Left kidney (tissue), 2 donors: ENCODE data around the gene EID2. TPM values are rescaled to one million over a fixed set of nuclear protein-coding genes. Genes with fewer than 3 reads are reported as not detected.

ENCODE experiments used
- DNase-seq: peaks from one replicate; pipeline ENCODE4 v3.0.0-alpha.2; 2013
- polyA plus RNA-seq: library from polyadenylated mRNA; unstranded; fragments of 120-200 nt; gene quantifications from one replicate; pipeline ENCODE4 v1.2.1, GENCODE V29; 2013; ENCODE audit not compliant: insufficient read length

Gene EID2
- polyA plus RNA-seq, 1 donor: 21.3 TPM

DNA sequence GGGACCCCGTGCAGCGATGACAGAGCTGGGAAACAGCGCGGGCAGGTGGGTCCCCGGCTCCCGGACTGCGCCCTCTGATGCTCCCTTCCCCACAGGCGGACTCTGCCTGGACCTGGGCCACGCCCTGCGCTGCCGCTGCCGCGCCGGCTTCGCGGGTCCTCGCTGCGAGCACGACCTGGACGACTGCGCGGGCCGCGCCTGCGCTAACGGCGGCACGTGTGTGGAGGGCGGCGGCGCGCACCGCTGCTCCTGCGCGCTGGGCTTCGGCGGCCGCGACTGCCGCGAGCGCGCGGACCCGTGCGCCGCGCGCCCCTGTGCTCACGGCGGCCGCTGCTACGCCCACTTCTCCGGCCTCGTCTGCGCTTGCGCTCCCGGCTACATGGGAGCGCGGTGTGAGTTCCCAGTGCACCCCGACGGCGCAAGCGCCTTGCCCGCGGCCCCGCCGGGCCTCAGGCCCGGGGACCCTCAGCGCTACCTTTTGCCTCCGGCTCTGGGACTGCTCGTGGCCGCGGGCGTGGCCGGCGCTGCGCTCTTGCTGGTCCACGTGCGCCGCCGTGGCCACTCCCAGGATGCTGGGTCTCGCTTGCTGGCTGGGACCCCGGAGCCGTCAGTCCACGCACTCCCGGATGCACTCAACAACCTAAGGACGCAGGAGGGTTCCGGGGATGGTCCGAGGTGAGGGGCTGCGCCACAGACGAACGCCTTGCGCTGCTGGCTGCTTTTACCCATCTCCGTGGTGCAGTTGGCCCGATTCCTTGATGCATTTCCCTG, 32.8 kb downstream of the EID2 start:
- no peak for DNase-seq

GRCh38 chr19:39506598-39506943, 33.4 kb downstream of the EID2 start:
- no peak for DNase-seq

- DNase-seq: no peak
These were observed 37.1 kb downstream of the EID2 start for GRCh38 chr19:39502640-39503417.

- DNase-seq: no peak
These were observed 38.6 kb downstream of the EID2 start for GRCh38 chr19:39501340-39501739.

DNA sequence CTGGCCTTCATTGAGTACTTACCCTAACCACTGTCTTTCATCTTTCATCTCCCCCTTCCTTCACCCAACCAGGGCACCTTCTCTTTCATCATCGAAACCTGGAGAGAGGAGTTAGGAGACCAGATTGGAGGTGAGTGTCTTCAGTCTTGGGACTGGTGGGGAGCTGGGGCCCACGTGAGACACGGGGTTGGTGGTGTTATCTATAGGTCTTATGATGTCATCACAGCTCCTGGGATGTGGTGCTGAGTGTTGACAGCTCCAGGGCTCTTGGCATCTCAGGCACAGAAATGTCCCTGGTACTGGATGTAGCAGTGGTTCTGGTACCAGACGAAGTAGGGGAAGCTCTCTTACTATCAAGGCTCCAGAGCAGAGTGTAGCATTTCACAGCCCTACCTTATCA, 39.4 kb downstream of the EID2 start:
- DNase-seq: no peak

DNA sequence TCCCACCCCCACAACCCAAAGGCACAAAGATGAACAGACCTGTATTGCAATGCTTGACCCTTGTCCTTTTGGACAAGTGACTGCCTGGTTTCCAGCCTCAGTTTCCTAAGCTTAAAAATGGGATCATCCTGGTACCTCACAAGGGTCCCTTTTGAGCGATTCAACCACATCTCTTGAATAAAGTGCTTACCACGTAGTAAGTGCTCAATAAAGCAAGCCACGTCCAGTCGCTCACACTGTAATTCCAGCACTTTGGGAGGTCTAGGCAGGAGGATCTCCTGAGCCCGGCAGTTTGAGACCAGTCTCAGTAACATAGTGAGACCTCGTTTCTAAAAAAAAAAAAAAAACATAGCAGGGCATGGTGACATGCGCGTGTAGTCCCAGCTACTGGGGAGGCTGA, 40.0 kb downstream of the EID2 start:
- DNase-seq: no peak

DNA sequence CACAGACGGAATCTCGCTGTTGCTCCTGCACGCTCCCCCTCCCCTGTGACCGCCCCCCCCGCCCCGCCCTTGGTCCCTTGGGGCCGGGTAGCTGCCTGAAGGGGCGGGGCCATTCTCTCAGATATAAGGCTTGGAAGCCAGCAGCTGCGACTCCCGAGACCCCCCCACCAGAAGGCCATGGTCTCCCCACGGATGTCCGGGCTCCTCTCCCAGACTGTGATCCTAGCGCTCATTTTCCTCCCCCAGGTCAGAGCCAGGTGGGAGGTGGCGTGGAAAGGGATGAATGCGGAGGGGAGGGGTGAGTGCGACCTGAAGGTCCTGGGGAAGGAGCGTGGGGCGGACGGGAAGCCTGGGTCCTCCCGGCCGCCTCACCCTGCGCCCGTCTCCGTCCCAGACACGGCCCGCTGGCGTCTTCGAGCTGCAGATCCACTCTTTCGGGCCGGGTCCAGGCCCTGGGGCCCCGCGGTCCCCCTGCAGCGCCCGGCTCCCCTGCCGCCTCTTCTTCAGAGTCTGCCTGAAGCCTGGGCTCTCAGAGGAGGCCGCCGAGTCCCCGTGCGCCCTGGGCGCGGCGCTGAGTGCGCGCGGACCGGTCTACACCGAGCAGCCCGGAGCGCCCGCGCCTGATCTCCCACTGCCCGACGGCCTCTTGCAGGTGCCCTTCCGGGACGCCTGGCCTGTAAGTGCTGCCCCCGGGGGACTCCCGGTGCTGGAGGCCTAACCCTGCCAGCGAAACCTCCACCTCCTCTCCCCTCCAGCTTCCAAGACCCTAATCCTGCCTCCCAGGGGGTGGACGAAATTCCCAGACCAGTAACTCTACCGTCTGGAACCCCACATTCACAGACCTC, 40.9 kb downstream of the EID2 start, which contains the start of gene DLL3:
Gene DLL3 (plus strand): TSS at position 150 of the 845 bp plus-strand sequence. CDS start 28 bp downstream, at position 178.
- no peak for DNase-seq

- no peak for DNase-seq
These were observed 41.8 kb downstream of the EID2 start for GRCh38 chr19:39497996-39498797.

DNA sequence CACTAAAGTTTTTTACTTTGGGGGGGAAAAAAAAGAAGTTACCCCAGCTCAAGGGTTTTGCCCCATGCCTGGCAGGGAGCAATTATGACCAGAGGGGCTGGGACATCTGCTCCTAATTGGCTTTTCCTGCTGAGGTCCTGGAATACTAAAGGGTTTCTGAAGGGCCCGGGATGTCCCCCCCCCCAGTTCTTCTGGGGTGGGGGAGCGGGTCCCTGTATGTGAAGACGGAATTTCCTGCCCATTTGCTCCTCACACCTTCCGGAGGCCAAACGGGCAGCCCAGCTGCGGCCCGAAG, 42.3 kb downstream of the EID2 start:
- DNase-seq: no peak

DNA sequence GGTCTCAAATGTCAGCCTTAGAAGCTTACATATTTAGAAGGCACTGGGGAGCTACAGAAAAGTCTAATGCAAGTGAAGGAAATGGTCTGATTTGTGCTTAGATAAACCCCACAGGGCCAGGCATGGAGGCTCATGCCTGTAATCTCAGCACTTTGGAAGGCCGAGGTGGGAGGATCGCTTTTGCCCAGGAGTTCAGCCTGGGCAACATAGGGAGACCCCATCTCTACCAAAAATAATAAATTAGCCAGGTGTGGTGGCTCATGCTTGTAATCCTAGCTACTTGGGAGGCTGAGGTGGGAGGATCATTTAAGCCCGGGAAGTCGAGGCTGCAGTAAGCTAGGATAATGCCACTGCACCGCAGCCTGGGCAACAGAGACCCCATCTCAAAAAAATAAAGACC, 43.9 kb downstream of the EID2 start:
- no peak for DNase-seq

- no peak for DNase-seq
These were observed 45.3 kb downstream of the EID2 start for GRCh38 chr19:39494661-39495060.

- no peak for DNase-seq
These were observed 47.2 kb downstream of the EID2 start for GRCh38 chr19:39492788-39493187.

DNA sequence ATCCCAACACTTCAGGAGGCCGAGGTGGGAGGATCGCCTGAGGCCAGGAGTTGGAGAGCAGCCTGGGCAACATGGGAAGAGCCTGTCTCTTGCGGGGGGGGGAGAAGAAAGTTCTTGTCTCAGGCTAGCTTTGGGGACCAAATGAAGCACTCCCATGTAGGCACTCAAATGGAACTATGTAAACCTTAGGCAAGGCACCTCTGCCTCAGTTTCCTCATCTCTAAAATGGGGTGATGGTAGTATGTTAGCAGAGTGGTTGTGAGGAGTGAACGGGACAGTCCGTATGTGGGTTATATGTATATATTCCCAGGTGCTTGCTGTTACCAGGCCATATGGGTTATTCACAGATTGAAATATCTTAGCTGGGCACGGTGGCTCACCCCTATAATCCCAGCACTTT, 47.7 kb downstream of the EID2 start:
- no peak for DNase-seq

DNA sequence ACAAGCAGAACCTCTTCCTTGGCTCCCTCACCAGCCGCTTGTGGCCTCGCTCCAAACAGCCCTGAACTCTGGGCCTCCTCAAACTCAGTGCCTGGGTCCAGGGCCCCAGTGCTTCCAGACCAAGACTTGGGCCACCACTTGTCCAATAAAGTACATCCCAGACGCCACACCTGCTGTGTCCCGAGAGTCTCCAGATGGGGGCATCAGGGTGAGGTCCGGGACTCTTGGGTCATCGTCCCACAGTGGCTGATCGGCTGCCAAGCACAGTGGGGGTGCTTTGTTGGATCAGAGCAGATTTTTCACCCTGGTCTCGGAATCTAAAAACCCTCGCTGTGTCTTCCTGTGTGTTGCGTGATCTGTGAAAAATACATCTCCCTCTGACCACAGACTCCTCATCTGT, 50.2 kb downstream of the EID2 start:
- no peak for DNase-seq

Other genes with a start within 250 kb of the EID2 start
- gene IFNL1, start 243.8 kb downstream of the EID2 start, polyA plus RNA-seq: not detected
- 1.2 TPM for gene LRFN1, start 219.3 kb downstream of the EID2 start, polyA plus RNA-seq
- gene GMFG, start 204.1 kb downstream of the EID2 start, polyA plus RNA-seq: 21.6 TPM
- gene SAMD4B, start 197.7 kb downstream of the EID2 start, polyA plus RNA-seq: 112 TPM
- 69.4 TPM for gene PAF1, start 149.1 kb downstream of the EID2 start, polyA plus RNA-seq
- 36.3 TPM for gene MED29, start 148.8 kb downstream of the EID2 start, polyA plus RNA-seq
- 31.9 TPM for gene ZFP36, start 133.3 kb downstream of the EID2 start, polyA plus RNA-seq
- 118 TPM for gene PLEKHG2, start 127.5 kb downstream of the EID2 start, polyA plus RNA-seq
- gene RPS16, start 104.2 kb downstream of the EID2 start, polyA plus RNA-seq: 1,072 TPM
- 150 TPM for gene SUPT5H, start 94.6 kb downstream of the EID2 start, polyA plus RNA-seq
- gene TIMM50, start 59.3 kb downstream of the EID2 start, polyA plus RNA-seq: 91.5 TPM
- gene DLL3, start 41.2 kb downstream of the EID2 start, polyA plus RNA-seq: 0.70 TPM
- 10.1 TPM for gene SELENOV, start 25.0 kb downstream of the EID2 start, polyA plus RNA-seq
- 5.8 TPM for gene EID2B, start 7.3 kb downstream of the EID2 start, polyA plus RNA-seq
- not detected for gene LGALS13, start 62.4 kb upstream of the EID2 start, polyA plus RNA-seq
- gene LGALS16, start 115.8 kb upstream of the EID2 start, polyA plus RNA-seq: not detected
- gene LGALS14, start 164.3 kb upstream of the EID2 start, polyA plus RNA-seq: not detected
- 3.0 TPM for gene CLC, start 197.9 kb upstream of the EID2 start, polyA plus RNA-seq
- gene LEUTX, start 238.7 kb upstream of the EID2 start, polyA plus RNA-seq: not detected